SW480 (cell line): Measurements from ENCODE around the gene DTL.
"Not testable (repeated sequence)": the region's sequence is repeated elsewhere in the genome, so short reads cannot be mapped to it uniquely, and the experiment has no call there.

Experiments used
- DNase-seq: peaks from one replicate; pipeline ENCODE4 v3.0.0-alpha.2; 2016; ENCODE audit warnings: low spot score

DTL gene

GRCh38 chr1:212035123-212035834 is at the start of gene DTL, which contains the start of gene INTS7:
Gene DTL, plus strand, starts transcription at chr1:212035748. Its CDS starts 143 bp downstream, at chr1:212035891.
Gene INTS7, minus strand, starts transcription at chr1:212035557. Its CDS starts 120 bp downstream, at chr1:212035437.
- DNase-seq, result peak; percentile 99

GRCh38 chr1:211986628-211987254 is 48.8 kb upstream of the DTL start:
- no peak for DNase-seq

DNA sequence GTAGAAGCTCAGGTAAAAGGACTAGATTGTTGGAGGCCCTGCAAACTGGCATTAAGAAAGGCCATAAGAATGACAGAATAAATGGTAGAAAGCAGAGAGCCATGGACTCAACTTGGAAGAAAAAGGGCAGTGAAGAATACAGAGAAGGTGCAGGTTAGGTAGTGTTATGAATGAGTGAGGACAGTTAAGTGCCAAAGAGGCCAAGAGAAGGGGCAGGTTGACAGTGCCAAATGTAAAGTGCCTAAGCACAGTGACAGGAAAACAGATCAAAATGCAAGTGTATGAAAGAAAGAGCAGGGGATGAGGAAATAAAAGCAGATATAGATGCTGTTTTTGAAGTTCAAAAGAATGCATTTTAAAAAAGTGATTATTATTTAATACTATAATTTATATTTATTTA is 43.9 kb upstream of the DTL start:
- DNase-seq, result no peak

DNA sequence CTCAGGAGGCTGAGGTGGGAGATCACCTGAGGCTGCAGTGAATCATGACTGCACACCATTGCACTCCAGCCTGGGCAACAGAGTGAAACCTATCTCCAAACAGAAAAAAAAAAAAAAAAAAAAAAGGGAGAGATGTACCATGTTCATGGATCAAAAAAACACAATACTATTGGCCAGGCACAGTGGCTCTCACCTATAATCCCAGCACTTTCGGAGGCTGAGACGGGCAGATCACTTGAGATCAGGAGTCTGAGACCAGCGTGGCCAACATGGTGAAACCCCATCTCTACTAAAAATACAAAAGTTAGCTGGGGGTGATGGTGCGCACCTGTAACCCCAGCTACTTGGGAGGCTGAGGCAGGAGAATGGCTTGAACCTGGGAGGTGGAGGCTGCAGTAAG is 38.1 kb upstream of the DTL start:
- DNase-seq, result not testable (repeated sequence)

DNA sequence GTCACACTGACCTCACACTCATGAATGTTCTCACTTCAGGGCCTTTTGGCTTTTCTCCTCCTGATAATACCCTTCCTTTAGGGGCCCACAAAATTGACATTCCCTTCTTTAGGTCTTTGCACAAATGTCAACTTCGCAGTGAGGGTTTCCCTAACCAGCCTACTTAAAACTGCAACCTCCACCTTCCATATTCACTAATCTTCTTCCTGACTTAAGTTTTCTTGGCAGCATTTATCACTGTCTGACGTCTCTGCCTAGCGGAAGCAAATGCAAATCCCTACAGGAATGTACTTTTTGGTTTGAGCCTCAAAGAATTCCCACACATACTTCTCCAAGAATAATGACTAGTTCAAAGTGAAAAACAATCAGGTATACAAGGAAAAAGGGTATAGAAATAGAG is 33.0 kb upstream of the DTL start:
- no peak for DNase-seq

GRCh38 chr1:212004895-212005608 is 30.5 kb upstream of the DTL start:
- DNase-seq, result no peak

DNA sequence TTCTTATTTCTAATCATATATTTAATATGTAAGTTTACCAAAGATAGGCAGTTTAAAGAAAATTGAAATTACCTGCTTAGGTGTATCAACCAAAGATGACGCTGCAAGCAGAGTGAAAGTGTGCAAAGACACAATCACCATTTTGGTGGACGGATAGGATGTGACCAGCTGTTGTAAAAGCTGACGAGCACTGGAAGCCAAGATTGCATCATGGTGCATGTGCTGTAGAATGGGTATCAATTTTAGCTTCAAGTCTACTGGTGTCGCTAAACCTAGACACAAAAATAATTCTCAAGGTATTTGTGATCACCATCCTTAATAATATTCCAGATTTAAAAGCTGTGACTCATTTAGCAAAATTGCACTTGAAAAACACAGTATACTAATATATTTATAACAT is 28.4 kb upstream of the DTL start:
- no peak for DNase-seq

GRCh38 chr1:212007886-212008285 is 27.7 kb upstream of the DTL start:
- peak; percentile 54 for DNase-seq

DNA sequence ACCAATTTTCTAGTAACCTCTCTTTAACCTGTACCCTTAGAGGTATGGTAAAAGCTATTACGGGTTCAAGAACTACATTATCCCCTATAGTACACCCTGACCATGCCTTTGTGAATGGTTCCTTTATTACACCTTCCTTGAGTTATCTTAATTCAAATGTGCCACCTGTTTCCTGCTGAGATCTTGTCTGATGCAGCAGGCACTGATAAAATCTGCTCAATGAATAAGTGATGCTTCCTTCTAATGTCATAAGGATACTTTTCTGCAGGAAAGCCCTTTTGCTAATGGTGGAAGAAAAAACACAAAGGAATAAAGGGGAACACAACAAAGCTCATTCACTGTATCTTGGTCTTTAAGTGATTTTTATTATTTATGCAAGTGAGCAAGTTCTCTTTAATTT is 26.0 kb upstream of the DTL start:
- no peak for DNase-seq

- no peak for DNase-seq
Measured at GRCh38 chr1:212010004-212010403, 25.5 kb upstream of the DTL start.

- DNase-seq, result peak; percentile 59
Measured at GRCh38 chr1:212012034-212012740, 23.4 kb upstream of the DTL start.

DNA sequence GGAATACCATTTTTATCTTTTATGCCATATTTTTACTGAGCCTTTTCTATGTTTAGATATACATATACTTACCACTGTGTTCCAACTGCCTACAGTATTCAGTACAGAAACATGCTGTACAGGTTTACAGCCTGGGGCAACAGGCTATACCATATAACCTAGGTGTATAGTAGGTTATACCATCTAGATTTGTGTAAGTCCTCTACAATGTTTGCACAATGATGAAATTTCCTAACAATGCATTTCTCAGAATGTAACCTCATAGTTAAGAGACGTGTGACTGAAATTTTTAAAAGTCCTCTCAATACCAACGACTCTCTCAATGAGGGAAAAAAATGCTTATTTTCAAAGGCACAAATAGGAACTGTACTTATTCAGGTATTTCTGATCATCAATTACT is 21.9 kb upstream of the DTL start:
- DNase-seq, result no peak

DNA sequence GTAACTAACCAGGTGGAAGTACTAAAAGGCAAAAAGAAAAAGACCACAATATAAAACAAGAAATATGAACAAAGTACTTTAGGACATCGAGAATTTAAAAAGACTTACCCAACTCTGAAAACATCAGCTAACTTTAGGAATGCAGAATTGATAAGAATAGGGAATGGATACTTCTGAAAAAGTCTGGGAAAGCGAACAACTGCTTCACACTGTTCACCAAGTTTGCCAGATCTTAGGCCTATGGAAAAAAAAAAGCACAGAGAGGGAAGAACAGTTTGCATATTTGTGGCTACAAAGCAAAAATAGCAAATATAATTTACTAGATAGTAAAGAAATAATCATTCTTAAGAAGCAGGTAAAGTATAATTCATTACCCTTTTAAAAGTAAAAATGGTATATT is 14.6 kb upstream of the DTL start:
- DNase-seq, result no peak

DNA sequence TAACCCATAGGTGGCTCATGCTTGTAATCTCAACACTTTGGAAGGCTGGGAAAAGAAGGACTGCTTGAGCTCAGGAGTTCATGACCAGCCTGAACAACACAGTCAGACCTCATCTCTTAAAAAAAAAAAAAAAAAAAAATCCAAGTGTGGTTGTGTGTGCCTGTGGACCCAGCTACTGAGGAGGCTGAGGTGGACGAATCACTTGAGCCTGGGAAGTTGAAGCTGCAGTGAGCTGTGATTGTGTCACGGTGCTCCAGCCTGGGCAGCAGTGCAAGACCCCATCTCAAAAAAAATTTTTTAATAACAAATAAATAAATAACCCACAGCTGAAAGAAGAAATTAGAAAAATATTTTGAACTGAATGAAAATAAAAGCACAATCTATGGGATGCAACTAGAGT is 14.0 kb upstream of the DTL start:
- DNase-seq, result no peak

- not testable (repeated sequence) for DNase-seq
Measured at GRCh38 chr1:212022908-212023307, 12.6 kb upstream of the DTL start.

GRCh38 chr1:212024469-212025149 is 10.9 kb upstream of the DTL start:
- no peak for DNase-seq

DNA sequence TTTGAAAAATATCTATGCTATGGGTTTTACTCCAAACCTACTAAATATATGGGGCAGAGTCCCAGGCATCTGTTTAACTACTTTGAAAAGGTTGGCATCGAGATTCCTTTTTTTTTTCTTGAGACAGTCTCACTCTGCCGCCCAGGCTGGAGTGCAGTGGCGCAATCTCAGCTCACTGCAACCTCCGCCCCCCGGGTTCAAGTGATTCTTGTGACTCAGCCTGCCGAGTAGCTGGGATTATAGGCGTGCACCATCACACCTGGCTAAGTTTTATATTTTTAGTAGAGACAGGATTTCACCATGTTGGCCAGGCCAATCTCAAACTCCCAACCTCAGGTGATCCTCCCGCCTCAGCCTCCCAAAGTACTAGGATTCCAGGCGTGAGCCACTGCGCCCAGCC is 7.8 kb upstream of the DTL start:
- DNase-seq, result not testable (repeated sequence)

DNA sequence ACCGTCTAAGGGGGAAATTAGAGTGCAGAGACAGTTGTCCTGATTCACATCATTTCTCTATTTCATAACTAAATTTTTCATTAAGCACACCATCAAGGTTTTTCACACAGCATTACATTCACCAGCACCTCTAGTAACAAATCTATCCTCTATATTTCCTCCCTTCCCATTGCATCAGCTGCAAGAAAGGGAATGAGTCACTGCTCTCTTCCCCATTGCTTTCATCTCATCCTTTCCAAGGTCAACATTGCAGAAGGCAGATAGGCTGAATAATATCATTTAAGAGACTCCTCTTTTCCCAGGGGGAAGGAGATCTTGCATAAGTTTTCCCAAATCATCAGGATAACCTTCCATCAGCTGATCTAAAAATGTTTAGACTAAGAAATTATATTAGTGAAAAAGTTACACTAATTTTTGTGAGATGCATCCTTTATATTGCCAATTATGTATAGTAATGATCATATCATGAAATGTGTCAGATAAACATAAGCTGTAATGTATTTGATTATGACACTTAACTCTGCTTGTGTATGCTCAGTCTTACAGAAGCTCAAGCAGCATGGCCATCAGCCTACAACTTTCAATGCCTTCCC is 4.5 kb upstream of the DTL start:
- peak; percentile 91 for DNase-seq

DNA sequence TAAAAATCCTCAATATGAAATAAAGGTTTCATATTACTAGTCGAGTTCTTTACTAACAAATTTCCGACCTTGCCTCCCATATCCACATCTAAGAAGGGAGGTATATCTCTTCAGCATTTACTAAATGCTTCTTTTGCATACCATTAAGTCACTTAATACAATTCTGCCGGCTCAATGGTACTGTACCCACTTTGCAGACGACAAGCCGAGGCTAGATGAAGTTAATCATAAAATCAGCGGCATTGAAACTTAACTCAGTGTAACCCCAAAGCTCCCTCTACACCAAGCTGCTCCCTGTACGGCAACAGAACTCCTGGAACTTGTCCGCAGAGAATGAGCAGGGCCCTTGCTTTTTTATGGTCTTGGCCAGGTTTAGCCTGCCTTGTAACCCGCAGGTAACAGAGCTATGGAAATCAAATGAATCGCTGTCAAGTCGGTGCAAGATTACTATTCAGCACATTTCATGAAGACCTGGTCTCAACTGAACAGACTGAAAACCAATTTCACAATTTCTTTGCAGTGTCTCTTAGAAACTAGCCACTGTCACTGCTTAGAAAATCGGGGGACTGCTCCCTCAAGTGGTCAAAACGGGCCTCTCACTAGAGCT is 929 bp upstream of the DTL start:
- no peak for DNase-seq

DNA sequence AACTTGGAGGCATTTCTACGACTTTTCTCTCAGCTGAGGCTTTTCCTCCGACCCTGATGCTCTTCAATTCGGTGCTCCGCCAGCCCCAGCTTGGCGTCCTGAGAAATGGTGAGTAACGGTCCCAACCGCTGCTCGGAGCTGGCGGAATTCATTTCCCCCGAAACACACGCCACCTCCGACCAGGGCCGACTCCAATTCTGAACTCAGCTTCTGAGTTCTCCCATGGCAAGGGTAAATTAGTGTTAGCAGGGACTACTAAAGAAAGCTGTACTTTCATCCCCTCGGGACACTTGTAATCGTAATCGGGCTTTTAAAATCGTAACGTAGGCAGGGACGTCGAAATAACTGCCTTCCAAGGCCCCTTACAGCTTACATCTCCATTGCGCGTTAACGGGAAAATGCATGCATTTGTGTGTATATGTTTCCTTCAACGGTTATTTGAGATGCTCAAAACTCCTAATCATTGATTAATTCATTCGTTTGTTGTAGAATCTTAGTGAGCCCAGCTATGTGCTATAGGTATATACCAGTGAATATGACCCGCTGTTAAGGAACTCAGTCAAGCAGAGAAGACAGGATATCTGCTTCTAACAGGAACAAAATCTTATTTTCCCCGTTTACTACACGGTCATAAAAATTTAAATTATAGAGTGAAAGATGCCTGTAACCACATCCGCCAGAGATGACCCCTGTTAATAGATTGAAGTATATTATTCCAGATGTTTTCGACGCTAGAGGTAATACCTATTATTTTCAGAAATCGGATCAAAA is 472 bp downstream of the DTL start:
- no peak for DNase-seq
